SK-N-MC (cell line): ENCODE data around the gene MARK2.

Experiments
- EZH2 ChIP-seq: fragments of 200-600 bp; sonication (generic); IDR thresholded peaks from one replicate; pipeline ENCODE4 v1.6.1; 2017; ENCODE audit warnings: antibody characterized with exemption
- POLR2AphosphoS5 ChIP-seq: IDR thresholded peaks from 2 replicates; pipeline ENCODE4 v1.6.1; 2012; ENCODE audit warnings: mild to moderate bottlenecking, low read depth, low read length, borderline replicate concordance

DNA sequence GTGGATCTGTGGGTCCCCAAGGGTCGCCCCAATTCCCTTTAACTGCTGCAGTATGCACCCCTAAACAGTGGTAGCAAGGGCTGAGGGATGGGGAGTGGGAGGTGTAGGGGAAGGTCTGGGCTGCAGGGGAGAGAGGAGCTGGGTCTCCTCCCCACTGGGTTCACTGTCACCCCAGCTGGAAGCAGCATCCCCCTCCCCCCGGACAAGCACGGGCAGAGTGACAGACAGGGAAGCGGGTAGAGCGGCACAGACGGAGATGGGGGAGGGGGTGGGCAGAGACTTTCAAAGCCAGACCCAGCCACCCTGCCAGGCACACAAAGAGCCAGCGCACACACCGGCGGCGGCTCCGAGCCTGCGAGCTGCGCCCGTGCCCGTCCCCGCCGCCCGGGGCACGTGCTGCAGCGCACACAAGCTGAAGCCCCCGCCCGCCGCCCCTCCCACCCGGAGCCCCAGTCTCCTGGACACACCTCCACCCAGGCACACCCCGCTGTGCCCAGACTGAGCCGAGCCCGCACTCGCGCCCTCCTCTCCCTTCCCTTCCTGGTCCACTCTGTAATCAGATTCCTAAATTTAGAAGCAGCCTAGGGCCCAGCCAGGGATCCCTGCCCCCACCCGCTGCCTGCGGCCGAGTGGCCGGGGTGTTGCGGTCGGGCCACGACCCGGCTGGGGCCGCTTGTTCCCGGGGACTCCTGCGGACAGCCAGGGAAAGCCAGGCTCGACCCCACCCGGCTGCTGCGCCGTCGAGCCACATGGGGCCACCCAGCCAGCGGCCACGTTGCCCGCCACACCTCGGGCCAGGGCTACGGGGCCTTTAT, 79.0 kb downstream of the MARK2 start:
- TF ChIP-seq POLR2AphosphoS5 (no peak), EZH2 (no peak)
